Measurements from ENCODE around the gene PAAF1.

- TF ChIP-seq, protein P1, sequence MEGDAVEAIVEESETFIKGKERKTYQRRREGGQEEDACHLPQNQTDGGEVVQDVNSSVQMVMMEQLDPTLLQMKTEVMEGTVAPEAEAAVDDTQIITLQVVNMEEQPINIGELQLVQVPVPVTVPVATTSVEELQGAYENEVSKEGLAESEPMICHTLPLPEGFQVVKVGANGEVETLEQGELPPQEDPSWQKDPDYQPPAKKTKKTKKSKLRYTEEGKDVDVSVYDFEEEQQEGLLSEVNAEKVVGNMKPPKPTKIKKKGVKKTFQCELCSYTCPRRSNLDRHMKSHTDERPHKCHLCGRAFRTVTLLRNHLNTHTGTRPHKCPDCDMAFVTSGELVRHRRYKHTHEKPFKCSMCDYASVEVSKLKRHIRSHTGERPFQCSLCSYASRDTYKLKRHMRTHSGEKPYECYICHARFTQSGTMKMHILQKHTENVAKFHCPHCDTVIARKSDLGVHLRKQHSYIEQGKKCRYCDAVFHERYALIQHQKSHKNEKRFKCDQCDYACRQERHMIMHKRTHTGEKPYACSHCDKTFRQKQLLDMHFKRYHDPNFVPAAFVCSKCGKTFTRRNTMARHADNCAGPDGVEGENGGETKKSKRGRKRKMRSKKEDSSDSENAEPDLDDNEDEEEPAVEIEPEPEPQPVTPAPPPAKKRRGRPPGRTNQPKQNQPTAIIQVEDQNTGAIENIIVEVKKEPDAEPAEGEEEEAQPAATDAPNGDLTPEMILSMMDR (conservative IDR thresholded peaks at IDR 0.05 in 1 of 2, IDR thresholded peaks at IDR 0.05 in 1 of 2; ENCODE audit: low read depth in 1 of 2, low read length in 2 of 2) = no peak
- TF ChIP-seq EZH2 (IDR thresholded peaks at IDR 0.05; ENCODE audit: low read length, missing control alignments) = no peak
Measured at GRCh38 chr11:73976451-73977151, 99.8 kb downstream of the PAAF1 start.
